B cell (primary cell): Measurements from ENCODE around the gene SSC4D. TPM values are rescaled to one million over a fixed set of nuclear protein-coding genes. Genes with fewer than 3 reads are reported as not detected.

ENCODE experiments used
- ATAC-seq: fragments of 200-7000 bp; cut with Tn5 transposase; one replicate; pipeline ENCODE4 v1.10.0; 2021; ENCODE audit warnings: low read depth, mild to moderate bottlenecking, moderate number of reproducible peaks, moderate library complexity
- CTCF ChIA-PET: fragments of 350-600 bp; sonication (Branson Sonifier 250); formaldehyde crosslinking; loops from one replicate; lab custom pipeline; 2021; ENCODE audit warnings: antibody characterized with exemption, inconsistent platforms; lab: Charles Lee
- POLR2A ChIA-PET: fragments of 350-600 bp; sonication (Branson Sonifier 250); formaldehyde crosslinking; loops from one replicate; lab custom pipeline; 2021; ENCODE audit warnings: antibody characterized with exemption; lab: Charles Lee
- DNase-seq: peaks from one replicate; pipeline ENCODE4 v3.0.0; 2013
- H2AFZ ChIP-seq: 2 replicates; pipeline ENCODE4 v1.6.1; 2012; ENCODE audit warnings: mild to moderate bottlenecking, low read depth, low read length; ENCODE audit not compliant: insufficient read depth, poor library complexity, severe bottlenecking
- H3K27ac ChIP-seq, 2 donors: 1 replicate in 1 of 2; 2 replicates in 1 of 2; pipeline ENCODE4 v1.5.1; 2012 to 2013; ENCODE audit warnings: low read length in 2 of 2, mild to moderate bottlenecking in 2 of 2, moderate library complexity in 1 of 2
- H3K27me3 ChIP-seq, 4 experiments: fragments of 200-600 bp in 1 of 4; sonication (generic) in 1 of 4; replicated peaks in 1 of 4; 1 replicate in 2 of 4; 2 replicates in 2 of 4; pipeline versions ENCODE4 v1.6.1 to v1.7.0; 2013 to 2016; ENCODE audit warnings: low read length in 3 of 4, mild to moderate bottlenecking in 2 of 4, mixed read lengths in 1 of 4, moderate library complexity in 1 of 4; ENCODE audit not compliant: insufficient read depth in 4 of 4, control insufficient read depth in 3 of 4; ENCODE audit errors: control extremely low read depth in 1 of 4
- H3K36me3 ChIP-seq, 2 experiments: replicated peaks in 1 of 2; 1 replicate in 1 of 2; 2 replicates in 1 of 2; pipeline versions ENCODE4 v1.6.1 to v1.7.1; 2013; ENCODE audit warnings: low read length in 1 of 2; ENCODE audit not compliant: insufficient read depth in 2 of 2, control insufficient read depth in 1 of 2; ENCODE audit errors: control extremely low read depth in 1 of 2, extremely low read depth in 1 of 2
- H3K4me1 ChIP-seq, 2 donors: fragments of 200-600 bp in 1 of 2; sonication (generic) in 1 of 2; 1 replicate in 1 of 2; 2 replicates in 1 of 2; pipeline versions ENCODE4 v1.5.1 to v1.6.1; 2013 to 2017; ENCODE audit warnings: low read length in 2 of 2; ENCODE audit not compliant: control insufficient read depth in 2 of 2, insufficient read depth in 2 of 2
- H3K4me2 ChIP-seq: replicated peaks from 2 replicates; pipeline ENCODE3; 2012; ENCODE audit warnings: mild to moderate bottlenecking, low read depth, low read length; ENCODE audit not compliant: poor library complexity, severe bottlenecking
- H3K4me3 ChIP-seq, 5 experiments: fragments of 200-600 bp in 1 of 5; sonication (generic) in 1 of 5; 1 replicate in 3 of 5; 2 replicates in 2 of 5; pipeline versions ENCODE4 v1.5.1 to v1.7.0; 2011 to 2016; ENCODE audit warnings: low read length in 4 of 5, mild to moderate bottlenecking in 4 of 5, low read depth in 2 of 5, control low read depth in 1 of 5, moderate library complexity in 1 of 5; ENCODE audit not compliant: insufficient read depth in 1 of 5; ENCODE audit errors: control extremely low read depth in 1 of 5, extremely low read depth in 1 of 5
- H3K79me2 ChIP-seq: fragments of 200-600 bp; sonication (generic); one replicate; pipeline ENCODE4 v1.6.0; 2016; ENCODE audit warnings: low read length; ENCODE audit not compliant: control insufficient read depth, insufficient read depth
- H3K9ac ChIP-seq: fragments of 200-600 bp; sonication (generic); 2 replicates; pipeline ENCODE4 v1.6.1; 2017; ENCODE audit warnings: mild to moderate bottlenecking, low read length, moderate library complexity
- H3K9me3 ChIP-seq, 3 donors: one replicate each; pipeline versions ENCODE4 v1.6.1 to v1.7.1; 2013; ENCODE audit warnings: low read length in 2 of 3; ENCODE audit not compliant: control insufficient read depth in 2 of 3, insufficient read depth in 1 of 3; ENCODE audit errors: control extremely low read depth in 1 of 3
- H4K20me1 ChIP-seq: 2 replicates; pipeline ENCODE4 v1.6.0; 2012; ENCODE audit warnings: mild to moderate bottlenecking, low read length; ENCODE audit not compliant: insufficient read depth, control insufficient read depth, poor library complexity, severe bottlenecking
- H3K27ac Mint-ChIP-seq: one replicate; pipeline ENCODE4 v1.8.0; 2021; ENCODE audit warnings: mixed read lengths
- H3K27me3 Mint-ChIP-seq: one replicate; pipeline ENCODE4 v1.8.0; 2021; ENCODE audit warnings: mixed read lengths
- H3K4me1 Mint-ChIP-seq: one replicate; pipeline ENCODE4 v1.8.0; 2021; ENCODE audit warnings: mixed read lengths
- H3K4me3 Mint-ChIP-seq: one replicate; pipeline ENCODE4 v1.8.0; 2021; ENCODE audit warnings: mixed read lengths
- H3K9me3 Mint-ChIP-seq: one replicate; pipeline ENCODE4 v1.8.0; 2022; ENCODE audit warnings: mixed read lengths; ENCODE audit not compliant: insufficient read depth
- EZH2 ChIP-seq: IDR thresholded peaks from 2 replicates; pipeline ENCODE4 v1.6.1; 2012; ENCODE audit warnings: borderline replicate concordance, low read depth, mild to moderate bottlenecking, moderate library complexity, low read length; ENCODE audit not compliant: insufficient read depth, poor library complexity, severe bottlenecking
- WGBS: methylation state at CpG from one replicate; pipeline ENCODE4 v1.1.5; 2013; ENCODE audit warnings: missing lambda C conversion rate; ENCODE audit not compliant: insufficient coverage; 5-methylcytosine and 5-hydroxymethylcytosine counted together
- intact Hi-C: fragments of 100-400 bp; cut with micrococcal nuclease; formaldehyde crosslinking; loops from one replicate; pipeline ENCODE4 v1.10.0; 2022
- polyA plus RNA-seq: library from polyadenylated mRNA; depleted of rRNA; stranded (reverse); fragments of >200 nt; gene quantifications from 2 replicates; pipeline ENCODE4 v1.2.3, GENCODE V29; 2012
- total RNA-seq, 2 donors: library from RNA; stranded (reverse); fragments of 120-200 nt in 1 of 2; gene quantifications; 1 replicate in 1 of 2; 2 replicates in 1 of 2; pipeline versions ENCODE4 v1.2.3 to v1.2.4, GENCODE V29; 2013 to 2022
- TF ChIP-seq, protein P1 (sequence below): fragments of 200-600 bp; IDR thresholded peaks from one replicate; pipeline ENCODE4 v1.8.0; 2022; ENCODE audit warnings: antibody characterized with exemption, mild to moderate bottlenecking

SSC4D gene
- total and polyA plus RNA-seq, 2 donors (not counting 1 experiment from before 2014, with no cell fraction given): 0.16 TPM; not detected in 1

DNA sequence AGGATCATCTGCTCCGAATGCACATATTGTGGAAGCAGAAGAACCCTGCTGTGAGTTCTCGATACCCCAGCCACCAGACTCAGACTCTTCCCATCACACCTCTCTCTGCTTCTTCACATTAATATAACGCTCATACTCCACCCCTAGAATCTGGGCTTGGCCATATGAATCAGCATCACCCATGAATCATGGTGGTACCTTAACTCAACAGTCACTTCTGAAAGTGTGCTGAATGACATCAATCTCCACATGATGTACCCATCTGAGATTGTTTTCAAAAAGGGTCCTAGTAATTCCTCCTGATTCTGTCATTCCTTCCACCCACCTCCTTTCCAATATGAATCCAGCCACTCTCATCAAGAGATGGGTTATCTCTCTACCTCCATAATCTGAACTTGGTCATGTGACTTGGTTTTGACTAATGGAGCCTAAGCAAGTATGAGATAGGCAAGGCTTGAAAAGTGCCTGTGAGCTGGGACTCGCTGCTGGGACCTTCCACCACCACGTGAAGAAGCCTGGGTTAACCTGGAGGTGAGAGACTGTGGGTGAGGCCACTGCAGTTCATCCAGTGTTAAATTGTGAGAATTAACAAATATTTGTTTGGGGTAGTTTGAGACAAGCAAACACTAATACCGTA lies 66.1 kb downstream of the SSC4D start:
- Mint-ChIP-seq H3K4me3 (no peak overlapping the region), H3K9me3 (no peaks in the 10 kb centered on the region), H3K4me1 (peaks cover 33% of the 10 kb centered on the region), H3K27ac (no peak overlapping the region), H3K27me3 (no peaks in the 10 kb centered on the region)
- H2AFZ ChIP-seq: no peak overlapping the region
- TF ChIP-seq, protein P1, sequence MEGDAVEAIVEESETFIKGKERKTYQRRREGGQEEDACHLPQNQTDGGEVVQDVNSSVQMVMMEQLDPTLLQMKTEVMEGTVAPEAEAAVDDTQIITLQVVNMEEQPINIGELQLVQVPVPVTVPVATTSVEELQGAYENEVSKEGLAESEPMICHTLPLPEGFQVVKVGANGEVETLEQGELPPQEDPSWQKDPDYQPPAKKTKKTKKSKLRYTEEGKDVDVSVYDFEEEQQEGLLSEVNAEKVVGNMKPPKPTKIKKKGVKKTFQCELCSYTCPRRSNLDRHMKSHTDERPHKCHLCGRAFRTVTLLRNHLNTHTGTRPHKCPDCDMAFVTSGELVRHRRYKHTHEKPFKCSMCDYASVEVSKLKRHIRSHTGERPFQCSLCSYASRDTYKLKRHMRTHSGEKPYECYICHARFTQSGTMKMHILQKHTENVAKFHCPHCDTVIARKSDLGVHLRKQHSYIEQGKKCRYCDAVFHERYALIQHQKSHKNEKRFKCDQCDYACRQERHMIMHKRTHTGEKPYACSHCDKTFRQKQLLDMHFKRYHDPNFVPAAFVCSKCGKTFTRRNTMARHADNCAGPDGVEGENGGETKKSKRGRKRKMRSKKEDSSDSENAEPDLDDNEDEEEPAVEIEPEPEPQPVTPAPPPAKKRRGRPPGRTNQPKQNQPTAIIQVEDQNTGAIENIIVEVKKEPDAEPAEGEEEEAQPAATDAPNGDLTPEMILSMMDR: no peak
- no peak for TF ChIP-seq EZH2
- ATAC-seq (no peak), DNase-seq (no peak)
- H3K9ac ChIP-seq: no peak overlapping the region
- no peaks in the 10 kb centered on the region for H3K27me3 ChIP-seq
- H3K4me2 ChIP-seq: no peak overlapping the region
- intact Hi-C loops: no loop called here
- H4K20me1 ChIP-seq: peaks cover 98% of the 10 kb centered on the region
- no peaks in the 10 kb centered on the region for H3K9me3 ChIP-seq
- WGBS: 90% methylated on average over 5 of the region's 6 CpGs
- no peaks in the 10 kb centered on the region for H3K4me1 ChIP-seq
- ChIA-PET CTCF (no interaction called here), POLR2A (no interaction called here)
- no peak overlapping the region for H3K4me3 ChIP-seq
- H3K27ac ChIP-seq: no peak overlapping the region
- peaks cover 5 to 64% of the 10 kb centered on the region in 2 experiments for H3K36me3 ChIP-seq
- H3K79me2 ChIP-seq: peaks cover 99% of the 10 kb centered on the region

DNA sequence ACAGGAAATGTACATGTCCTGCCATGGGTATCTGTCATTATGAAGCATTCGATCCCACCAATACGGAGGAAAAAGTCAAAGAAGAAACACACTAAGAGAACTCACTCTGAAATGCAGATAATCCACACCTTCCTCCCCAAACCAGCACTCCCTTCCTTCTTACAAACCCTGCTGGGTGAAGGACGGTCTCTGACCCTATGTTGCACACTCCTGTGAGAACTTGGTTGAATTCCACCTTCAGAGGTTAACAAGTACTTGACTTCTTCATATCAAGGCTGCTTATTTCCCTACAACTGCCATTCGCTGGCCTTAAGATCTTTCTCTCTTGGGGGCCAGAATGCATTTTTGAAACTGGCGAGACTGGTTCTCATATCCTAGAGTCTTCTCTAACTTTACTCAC lies 67.3 kb downstream of the SSC4D start:
- Histone ChIP-seq H3K36me3 (peaks cover 5 to 59% of the 10 kb centered on the region in 2 experiments), H3K4me1 (no peaks in the 10 kb centered on the region), H3K27ac (no peak overlapping the region), H3K9me3 (no peaks in the 10 kb centered on the region), H3K4me2 (no peak overlapping the region), H3K4me3 (no peak overlapping the region), H2AFZ (no peak overlapping the region), H3K79me2 (peaks cover 99% of the 10 kb centered on the region), H4K20me1 (peaks cover 98% of the 10 kb centered on the region), H3K9ac (no peak overlapping the region), H3K27me3 (no peaks in the 10 kb centered on the region)
- no peaks in the 10 kb centered on the region for H3K27me3 Mint-ChIP-seq
- no peak for DNase-seq
- ChIA-PET POLR2A (no interaction called here), CTCF (no interaction called here)
- no peak overlapping the region for H3K4me3 Mint-ChIP-seq
- WGBS: 98% methylated on average over 4 of the region's 5 CpGs
- TF ChIP-seq, protein P1: no peak
- TF ChIP-seq EZH2: no peak
- no peak for ATAC-seq
- H3K9me3 Mint-ChIP-seq: no peaks in the 10 kb centered on the region
- no peak overlapping the region for H3K27ac Mint-ChIP-seq
- intact Hi-C loops: no loop called here
- H3K4me1 Mint-ChIP-seq: peaks cover 40% of the 10 kb centered on the region
